LNCaP clone FGC (cell line): Measurements from ENCODE around the gene PPP1R16B.

Experiments
- DNase-seq: peaks from one replicate; pipeline ENCODE4 v3.0.0-alpha.2; 2011; ENCODE audit warnings: low read depth
- H3K4me3 ChIP-seq: 2 replicates; pipeline ENCODE4 v1.5.1; 2011; ENCODE audit warnings: mild to moderate bottlenecking, low read depth, low read length, control low read depth
- CTCF ChIP-seq: IDR thresholded peaks from 2 replicates; pipeline ENCODE4 v1.5.1; 2012; ENCODE audit warnings: mild to moderate bottlenecking; ENCODE audit not compliant: control insufficient read depth, insufficient read depth; ENCODE audit errors: extremely low read depth

The PPP1R16B gene

GRCh38 chr20:38766071-38766470, 39.4 kb upstream of the PPP1R16B start:
- no peak for DNase-seq
- TF ChIP-seq CTCF: no peak
- H3K4me3 ChIP-seq: no peak overlapping the region

- no peak for TF ChIP-seq CTCF
Observed at GRCh38 chr20:38769376-38770295, 35.9 kb upstream of the PPP1R16B start.

GRCh38 chr20:38770546-38770945, 35.0 kb upstream of the PPP1R16B start:
- no peak overlapping the region for H3K4me3 ChIP-seq
- no peak for TF ChIP-seq CTCF
- no peak for DNase-seq

More at GRCh38 chr20:38769376-38770295, 35.9 kb upstream of the PPP1R16B start:
- no peak overlapping the region for H3K4me3 ChIP-seq
- no peak for DNase-seq

- no peak overlapping the region for H3K4me3 ChIP-seq
- DNase-seq: no peak
- no peak for TF ChIP-seq CTCF
Observed at GRCh38 chr20:38770970-38771369, 34.5 kb upstream of the PPP1R16B start.

- no peak for TF ChIP-seq CTCF
- no peak for DNase-seq
- no peak overlapping the region for H3K4me3 ChIP-seq
Observed at GRCh38 chr20:38771621-38772020, 33.9 kb upstream of the PPP1R16B start.

- no peak for DNase-seq
- no peak for TF ChIP-seq CTCF
- H3K4me3 ChIP-seq: no peak overlapping the region
Observed at GRCh38 chr20:38774167-38774566, 31.3 kb upstream of the PPP1R16B start.
